NCI-H2171 treated with DMSO at 0.1 percent for 48 hours (cell line): Measurements from ENCODE around the gene SURF1.
A peak's percentile ranks its signal among the peaks of the same experiment; 100 is the strongest.
"Not testable (repeated sequence)": the region's sequence is repeated elsewhere in the genome, so short reads cannot be mapped to it uniquely, and the experiment has no call there.

ENCODE experiments used
- DNase-seq: peaks from one replicate; lab custom pipeline; 2025; lab: John Stamatoyannopoulos, UW

Gene SURF1

DNA sequence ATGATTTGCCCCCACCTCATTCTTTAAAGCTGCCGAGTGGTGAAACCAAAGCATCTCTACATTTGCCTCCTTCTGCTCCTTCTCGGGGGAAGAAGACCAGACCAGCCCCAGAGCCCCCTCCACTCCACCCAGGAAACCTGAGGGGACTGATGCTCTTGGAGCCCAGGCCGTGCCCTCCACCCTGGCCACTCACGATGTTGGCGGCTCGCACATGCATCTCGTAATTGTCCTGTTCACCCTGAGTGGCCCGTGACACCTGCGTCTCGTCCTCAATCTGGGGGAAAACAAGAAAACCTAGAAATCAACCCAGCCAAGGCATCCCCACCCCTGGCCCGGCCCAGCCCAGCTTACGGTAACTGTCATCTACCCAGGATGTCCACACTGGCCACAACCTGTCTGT, 11.3 kb downstream of the SURF1 start:
- DNase-seq, result no peak

DNA sequence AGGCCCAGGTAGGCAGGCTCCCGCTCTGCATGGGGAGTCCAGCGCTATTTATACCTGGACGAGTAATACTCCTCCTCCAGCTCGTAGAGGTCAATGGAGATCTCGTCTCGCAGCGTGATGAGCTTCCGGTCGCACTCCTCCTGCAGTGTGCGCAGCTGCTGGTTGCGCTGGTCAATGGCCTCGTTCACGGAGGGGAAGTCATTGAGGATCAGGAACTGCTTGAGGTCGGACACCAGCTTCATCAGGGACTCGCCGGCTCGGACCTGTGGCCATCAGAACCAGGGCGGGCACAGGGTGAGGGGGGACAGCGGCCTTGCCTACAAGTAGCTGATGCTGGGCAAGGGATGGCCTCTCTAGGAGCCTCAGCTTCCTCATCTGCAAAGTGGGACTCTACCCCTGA, 12.2 kb downstream of the SURF1 start:
- no peak for DNase-seq

DNA sequence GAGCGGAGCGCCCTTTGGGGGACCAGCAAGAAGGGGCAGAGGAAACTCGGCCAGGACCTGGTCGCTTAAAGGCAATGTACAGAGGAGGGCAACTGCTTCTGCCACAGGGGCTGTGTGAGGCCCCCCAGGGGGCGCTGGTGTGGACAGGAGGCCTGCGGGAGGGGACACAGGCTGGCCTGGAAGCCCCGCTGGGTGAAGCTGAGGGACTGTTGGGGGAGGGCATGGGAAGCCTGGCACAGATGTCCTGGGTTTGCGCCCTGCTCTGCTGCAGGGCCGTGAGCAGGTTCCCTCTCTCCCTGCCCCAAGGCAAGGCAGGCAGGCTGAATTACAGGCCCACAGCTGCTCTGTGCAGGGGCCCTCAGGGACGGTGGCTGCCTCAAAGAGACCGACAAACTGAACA, 13.7 kb downstream of the SURF1 start:
- no peak for DNase-seq

DNA sequence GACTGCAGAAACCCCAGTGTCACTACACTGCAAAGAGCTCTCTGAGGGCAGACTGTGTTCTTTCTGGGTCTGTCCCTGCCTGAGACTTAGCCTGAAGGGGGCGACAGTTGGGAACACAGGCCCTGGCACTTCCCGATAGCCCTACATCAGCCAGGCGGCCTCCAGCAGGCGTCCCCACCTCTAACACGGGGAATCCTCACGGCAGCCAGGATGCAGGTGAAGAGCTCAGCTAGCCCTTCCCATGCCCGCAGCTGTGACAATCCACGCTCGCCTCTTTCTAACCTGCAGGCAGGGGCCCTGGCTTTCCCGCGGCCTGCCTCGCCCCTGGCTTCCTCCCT, 14.2 kb downstream of the SURF1 start:
- DNase-seq, result no peak

DNA sequence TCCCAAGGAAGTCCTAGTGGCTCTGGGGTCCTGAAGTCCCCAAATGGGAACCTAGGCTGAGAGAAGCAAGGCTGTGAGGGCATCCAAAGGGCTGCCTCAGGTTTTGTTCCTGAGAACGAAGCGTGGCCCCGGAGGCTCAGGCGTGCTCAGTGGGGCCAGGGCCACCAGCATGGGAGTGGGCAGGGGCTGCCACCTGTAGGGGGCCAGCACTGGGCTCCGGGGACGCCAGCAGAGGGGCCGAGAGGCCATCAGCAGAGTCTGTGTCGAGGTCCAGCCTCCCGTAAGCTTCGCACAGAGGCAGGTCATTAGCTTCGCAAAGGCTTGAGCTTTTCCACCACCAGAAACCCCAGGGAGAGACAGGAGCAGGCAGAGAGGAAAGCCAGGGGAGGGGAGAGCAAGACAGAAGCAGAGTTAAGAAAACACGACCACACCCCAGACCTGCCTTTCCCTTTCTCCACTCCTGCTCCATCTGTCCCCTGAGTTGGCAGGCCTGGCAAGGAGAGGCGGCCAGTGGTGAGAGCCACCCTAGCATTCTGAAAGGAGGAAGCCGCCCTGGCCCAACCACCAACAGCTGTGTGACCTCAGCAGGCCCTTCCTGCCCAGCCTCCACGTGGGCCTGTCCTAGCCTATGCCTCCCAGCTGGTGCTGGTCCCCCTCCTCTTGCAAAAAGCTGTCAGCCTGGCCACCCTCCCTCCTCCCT, 14.8 kb downstream of the SURF1 start:
- no peak for DNase-seq

DNA sequence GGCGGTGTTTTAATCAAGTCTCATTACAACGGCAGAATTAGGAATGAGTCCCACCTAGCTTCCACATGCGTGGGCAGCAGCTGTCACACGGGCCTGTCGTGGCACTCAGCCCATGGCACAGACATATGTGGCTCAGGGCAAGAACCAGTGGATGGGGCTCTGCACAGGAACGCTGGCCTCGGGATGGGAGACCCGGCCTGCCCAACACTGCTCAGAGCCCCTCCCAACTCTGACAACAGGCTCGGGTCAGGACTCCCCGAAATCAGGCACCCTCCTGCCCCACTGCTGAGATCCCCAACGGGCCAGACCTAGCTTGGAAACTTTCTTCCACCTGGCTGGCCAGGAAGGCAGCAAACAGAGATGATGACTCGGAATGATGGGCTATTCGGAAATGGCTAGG, 15.4 kb downstream of the SURF1 start:
- DNase-seq, result no peak

DNA sequence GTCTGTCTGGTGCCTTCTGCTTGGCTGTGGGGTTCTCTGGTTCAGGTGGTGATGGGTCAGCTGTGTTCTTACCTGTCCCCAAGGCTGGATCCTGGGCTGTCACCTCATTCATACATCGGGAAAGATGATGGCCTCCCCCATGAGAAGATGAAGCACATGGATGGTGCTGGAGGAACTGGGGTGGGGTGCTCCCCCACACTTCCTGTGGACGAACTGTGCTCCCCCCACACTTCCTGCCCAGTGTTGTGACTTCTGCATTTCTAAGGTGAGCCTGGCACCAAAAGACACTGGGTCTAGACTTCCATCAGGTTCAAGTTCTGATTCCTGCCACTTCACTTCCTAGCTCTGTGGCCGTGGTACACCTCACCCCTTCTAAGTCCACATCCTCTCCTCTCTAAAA, 16.0 kb downstream of the SURF1 start:
- DNase-seq, result no peak

DNA sequence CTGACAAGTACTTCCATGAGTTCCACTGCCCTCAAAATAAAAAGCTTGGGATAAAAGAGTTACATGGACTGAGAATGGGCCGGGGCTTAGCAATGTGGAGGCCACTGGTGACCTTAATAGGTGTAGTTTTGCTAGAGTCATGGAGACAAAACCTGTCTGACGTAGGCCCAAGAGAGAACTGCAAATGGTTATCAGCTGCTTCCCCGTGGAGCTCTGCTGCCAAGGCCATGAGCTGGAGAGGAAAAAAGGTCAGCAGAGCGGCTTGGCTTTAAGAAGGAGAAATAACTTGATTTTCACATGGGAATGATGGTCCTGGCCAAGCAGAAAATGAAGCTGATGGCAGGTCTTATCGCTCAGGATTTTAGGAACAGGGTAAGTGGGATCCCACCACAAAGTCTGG, 16.6 kb downstream of the SURF1 start:
- no peak for DNase-seq

DNA sequence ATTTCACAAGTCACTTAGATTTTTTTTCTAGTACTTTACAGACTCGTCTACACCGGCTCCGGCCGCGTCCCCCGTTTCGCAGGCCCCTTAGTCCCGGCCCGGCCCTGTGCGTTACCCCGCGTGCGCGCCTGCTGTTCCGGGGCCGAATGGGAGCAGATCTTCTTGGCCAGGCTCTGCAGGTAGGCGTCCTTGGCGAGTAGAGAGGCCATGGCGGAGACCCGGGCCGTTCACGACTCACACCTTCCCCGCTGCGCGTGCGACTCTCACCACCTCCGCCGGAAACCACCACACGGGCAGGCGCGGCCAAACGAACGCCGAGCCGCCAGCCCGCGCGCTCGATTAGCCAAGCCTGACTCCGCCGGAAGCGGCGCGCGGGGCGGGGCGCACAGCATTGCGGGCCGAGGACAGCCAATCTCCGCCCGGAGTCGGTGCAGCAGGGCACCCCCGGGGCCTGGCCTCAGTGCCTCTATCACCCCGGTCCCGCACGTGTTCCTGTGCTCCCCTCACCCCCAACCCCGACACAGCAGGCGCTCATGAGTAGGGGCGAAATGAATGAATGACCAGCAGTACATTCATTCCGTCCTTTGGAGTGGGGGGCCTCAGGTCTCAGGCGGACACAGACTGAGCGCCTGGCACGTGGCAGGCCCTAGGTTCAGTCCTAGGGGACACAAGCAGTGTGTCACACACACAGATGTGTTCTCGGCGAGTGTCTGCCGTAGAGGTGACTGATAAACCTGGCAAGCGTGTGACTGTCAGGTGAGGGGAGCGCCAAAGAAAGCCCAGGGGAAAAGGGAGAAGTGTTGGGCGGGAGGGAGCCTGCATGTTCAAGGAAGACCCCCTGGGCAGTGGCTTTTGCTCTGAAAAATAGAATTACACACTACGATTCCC, 20.1 kb downstream of the SURF1 start, which contains the start of gene SURF6:
SURF6 (minus strand) TSS at position 265 of the 888 bp plus-strand sequence; CDS start at position 209, 56 bp downstream.
- peak; percentile 97 for DNase-seq

DNA sequence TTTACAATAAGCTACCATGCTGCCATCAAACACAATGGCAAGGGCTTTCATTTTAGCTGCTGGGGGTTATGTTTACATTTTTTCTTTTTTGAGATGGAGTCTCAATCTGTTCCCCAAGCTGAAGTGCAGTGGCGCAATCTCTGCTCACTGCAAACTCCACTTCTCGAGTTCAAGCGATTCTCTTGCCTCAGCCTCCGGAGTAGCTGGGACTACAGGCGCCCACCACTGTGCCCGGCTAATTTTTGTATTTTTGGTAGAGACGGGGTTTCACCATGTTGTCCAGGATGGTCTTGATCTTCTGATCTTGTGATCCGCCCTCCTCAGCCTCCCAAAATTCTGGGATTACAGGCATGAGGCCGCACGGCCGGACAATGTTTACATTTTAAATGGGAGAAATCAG, 21.4 kb downstream of the SURF1 start:
- not testable (repeated sequence) for DNase-seq

DNA sequence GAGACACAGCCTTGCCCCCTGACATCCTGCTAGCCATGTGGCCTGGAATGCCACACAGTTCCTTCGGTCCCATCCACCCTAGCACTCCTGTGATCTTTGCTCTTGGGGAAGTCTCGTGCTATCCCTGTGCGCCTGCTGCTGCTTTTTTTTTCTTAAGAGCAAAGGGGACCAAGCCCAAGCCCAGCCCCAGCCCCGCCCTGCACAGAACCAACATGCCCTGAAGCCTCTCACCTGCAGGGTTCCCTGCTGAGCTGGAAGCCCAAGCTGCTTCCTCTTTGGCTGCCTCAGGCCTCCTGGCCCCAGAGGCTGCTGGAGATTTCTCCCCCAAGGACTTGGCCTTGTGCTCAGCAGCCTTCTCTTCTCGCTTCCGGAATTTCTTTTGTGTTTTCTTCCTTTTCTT, 22.1 kb downstream of the SURF1 start:
- no peak for DNase-seq

DNA sequence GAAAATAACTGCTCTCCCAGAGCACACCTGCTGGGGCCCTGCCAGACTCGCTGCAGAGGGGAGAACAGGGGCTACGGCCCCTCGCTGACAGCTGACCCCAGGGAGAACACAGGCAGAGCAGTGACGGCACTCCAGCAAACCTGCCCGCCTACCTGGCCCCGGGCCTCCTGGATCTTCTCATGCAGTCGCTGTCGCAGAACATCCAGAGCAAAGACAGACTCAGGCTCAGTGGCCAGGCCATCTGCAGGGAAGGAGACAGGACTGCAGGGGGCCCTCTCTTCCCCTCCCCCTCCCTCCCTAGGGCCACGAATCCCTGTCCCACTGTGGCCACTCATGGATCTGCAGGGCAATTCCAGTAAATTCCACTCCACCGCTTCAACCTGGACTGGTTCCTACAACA, 22.7 kb downstream of the SURF1 start:
- DNase-seq, result no peak

DNA sequence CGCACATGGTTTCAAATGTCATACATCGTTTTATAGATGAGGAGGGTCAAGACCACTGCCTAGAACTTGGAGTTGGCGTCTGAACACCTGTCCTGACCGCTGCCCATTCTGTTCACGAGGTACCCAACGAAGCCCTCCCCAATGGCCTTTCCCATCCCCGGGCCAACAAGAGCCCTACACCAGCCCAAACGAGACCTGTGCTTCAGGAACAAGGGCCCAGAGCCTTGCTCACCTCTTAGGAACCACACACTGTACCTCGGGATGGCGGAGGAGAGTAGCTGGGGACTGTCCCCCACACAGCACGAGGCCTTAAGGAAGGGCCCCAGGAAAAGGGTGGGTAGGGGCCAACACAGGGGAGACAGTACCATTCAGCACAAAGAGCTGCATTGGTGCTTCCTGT, 23.3 kb downstream of the SURF1 start:
- no peak for DNase-seq

DNA sequence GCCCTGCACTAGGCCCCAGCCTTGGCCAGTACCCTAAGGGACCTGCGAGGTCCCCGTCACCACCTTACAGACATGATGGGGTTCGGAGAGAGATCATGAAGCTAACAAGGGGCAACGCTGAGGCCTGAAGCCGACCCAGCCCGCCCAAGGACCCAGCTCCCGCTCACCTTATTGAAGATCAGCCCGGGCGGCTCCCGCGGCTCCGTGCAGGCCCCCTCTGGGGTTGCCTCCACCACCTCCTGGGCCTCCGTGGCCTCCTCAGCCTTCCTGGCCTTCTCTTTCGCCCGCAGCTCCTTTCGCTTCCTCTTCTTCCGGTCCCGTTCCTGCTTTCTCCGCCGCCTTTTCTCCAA, 23.9 kb downstream of the SURF1 start:
- DNase-seq, result no peak

DNA sequence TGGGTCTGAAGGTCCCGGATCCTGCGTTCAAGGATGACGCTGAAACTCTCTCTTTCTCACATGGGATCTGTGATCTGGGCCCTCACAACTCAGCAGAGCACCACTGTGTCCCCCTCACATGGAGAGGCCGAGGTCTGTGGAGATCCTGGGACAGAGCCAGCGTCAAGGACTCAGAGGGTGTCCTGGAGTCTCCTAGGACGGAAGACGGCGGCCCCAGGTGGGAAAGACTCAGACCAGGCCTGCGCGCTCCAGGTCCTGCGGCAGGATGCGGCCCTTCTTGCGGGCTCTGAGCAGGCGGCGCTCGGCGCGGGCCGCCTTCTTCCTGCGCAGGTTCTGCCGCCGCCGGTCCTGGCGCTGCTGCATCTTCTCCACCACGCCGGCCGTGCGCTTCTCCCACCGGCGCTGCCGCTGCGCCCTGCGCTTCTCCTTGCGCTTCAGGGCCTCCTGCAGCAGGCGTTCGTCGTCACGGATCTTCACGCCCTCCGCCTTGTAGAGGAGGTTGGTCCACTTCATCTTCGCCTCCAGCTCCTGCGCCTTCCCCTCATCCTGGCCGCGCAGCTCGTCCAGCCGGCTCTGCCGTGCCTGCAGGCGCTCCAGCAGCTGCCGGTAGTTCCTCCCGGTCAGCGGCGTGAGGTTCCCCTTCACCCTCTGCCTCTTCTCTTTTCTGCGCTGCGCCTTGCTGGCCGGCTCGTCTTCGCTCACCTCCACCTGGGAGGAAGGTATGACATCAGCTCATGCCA, 24.5 kb downstream of the SURF1 start:
- no peak for DNase-seq

DNA sequence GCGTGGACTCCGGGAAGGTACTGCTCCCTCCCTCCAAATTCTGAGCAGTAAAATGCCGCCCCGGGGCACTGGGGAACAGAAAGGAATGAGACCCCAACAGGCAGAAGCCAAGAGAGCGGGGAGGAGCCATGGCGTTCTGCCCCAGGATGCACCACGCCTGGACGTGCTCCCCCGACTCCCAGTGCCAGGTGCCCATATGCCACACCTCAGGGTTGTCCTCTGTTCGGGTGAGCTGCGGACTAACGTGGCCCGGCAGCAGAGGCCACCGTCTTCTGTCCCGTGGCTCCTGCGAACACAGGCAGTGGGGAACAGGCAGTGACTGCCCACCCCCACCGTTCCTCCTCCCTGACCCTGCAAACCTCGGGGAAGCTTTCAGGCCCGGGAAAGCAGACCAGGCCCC, 25.1 kb downstream of the SURF1 start:
- DNase-seq, result no peak

DNA sequence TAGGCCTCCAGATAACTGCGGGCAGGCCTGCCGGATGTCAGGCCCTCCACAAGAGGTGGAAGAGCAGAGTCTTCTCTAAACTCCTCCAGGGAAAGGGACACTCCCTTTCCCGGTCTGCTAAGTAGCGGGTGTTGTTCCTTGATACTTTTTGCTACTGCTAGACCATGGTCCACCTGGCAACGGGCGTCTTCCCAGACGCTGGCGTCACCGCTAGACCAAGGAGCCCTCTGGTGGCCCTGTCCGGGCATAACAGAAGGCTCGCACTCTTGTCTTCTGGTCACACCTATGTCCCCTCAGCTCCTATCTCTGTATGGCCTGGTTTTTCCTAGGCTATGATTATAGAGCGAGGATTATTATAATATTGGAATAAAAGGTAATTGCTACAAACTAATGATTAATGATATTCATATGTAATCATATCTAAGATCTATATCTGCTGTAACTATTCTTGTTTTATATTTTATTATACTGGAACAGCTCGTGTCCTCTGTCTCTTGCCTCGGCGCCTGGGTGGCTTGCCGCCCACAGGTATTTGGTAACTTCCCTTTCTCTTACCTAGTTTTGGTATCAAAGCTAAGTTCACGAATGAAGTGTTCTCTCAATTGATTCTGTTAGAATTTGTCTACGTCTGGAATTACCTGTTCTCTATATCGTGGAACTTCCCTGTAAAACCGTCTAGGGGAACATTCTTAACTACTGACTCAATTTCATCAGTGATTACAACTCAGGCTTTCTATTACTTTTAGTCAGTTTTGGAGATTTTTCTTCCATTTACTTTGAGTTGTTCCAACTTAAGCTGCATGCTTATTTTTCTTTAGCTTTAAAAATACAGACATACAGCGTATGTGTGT, 26.8 kb downstream of the SURF1 start:
- peak; percentile 44 for DNase-seq

DNA sequence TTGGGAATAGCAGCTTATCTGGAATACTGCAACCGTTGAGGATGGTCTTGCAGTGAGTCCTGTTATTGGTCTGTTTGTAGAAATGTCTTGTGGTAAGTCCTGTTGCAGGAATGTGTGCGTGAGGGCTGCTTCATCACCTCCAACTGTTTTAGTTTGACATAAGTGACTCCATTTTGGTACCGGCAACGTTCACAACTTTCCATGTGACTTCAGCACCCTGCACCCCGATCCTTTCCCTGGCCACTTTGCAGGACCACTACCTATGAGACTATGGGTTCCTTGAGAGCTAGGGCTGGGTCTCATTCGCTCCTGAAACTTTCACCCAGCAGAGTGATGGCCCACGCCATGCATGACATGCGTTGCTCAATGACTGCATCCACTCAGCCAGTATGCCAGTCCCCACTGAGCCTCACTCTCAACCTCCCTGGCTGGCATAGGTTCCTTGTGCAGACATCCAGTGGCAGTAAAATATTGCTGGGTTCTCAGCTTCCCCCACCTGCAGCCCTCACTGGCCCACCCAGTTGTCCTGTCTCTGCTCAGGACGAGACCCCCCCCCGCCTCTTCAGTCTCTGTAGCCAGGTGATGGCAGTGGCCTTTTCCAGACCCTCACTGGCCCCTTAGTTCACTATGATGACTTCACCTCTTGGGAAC, 28.3 kb downstream of the SURF1 start:
- no peak for DNase-seq

DNA sequence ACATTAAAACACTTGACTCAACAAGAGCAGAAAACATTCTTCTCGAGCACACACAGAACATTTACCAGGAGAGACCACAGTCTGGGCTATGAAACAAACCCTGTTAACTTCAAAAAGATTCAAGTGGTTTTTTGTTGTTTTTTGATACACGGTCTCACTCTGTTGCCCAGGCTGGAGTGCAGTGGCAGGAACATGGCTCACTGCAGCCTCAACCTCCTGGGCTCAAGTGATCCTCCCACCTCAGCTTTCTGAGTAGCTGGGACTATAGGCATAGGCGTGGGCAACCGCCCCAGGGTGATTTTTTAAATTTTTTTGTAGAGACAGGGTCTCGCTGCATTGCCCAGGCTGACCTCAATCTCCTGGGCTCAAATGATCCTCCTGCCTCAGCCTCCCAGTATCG, 29.3 kb downstream of the SURF1 start:
- DNase-seq, result not testable (repeated sequence)

DNA sequence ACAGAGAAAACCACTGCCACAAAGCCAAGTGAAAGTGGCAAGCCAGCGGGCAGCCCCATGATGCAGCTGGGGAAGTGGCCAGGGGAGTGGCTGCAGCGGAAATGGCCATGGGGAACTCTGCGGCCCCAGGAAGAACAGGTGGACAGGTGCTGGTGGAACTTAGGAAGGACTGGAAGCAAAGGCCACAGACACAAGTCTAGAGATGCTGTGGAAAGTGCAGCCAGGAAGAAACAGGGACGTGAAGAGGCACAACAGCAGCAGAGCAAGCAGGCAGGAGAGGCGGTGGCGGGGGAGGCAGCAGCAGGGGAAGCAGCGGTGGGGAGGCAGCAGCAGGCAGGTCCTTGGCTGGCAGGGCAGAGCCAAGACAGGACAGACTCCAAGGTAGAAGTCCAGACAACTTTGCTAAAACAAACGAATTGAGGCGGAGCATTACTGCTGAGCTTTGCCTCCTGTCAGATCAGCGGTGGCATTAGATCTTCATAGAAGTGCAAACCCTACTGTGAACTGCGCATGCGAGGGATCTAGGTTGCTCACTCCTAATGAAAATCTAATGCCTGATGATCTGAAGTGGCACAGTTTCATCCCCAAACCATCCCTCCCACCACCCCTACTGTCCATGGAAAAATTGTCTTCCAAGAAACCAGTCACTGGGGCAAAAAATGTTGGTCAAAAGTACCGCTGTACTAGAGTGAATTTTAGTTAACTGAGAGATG, 32.1 kb downstream of the SURF1 start:
- no peak for DNase-seq

DNA sequence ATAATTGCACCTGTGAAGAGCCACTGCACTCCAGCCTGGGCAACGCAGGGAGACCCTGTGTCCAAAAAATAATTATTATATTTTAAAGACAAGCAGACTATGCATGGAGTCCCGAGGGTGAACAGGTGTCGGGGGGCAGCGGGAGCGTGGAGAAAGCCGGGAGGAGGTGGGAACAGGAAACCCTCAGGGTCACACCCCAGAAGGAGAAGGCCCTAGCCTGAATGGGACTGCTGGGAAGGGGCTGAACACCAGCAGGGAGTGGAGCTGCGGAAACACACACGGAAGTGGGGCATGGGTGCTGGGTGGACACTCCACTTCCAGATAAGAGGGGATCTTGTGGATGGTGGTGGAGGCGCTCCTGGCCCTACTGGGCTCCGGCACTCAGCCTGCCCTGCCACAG, 33.1 kb downstream of the SURF1 start:
- DNase-seq, result no peak
